HG03432 (cell line): ENCODE data around the gene UBE2J1.
"Not testable (repeated sequence)": the region's sequence is repeated elsewhere in the genome, so short reads cannot be mapped to it uniquely, and the experiment has no call there.

Experiments
- ATAC-seq: cut with Tn5 transposase; IDR thresholded peaks from one replicate; pipeline ENCODE4 v1.9.1; 2021; ENCODE audit warnings: mild to moderate bottlenecking, moderate library complexity; ENCODE audit not compliant: unreplicated experiment

The UBE2J1 gene

DNA sequence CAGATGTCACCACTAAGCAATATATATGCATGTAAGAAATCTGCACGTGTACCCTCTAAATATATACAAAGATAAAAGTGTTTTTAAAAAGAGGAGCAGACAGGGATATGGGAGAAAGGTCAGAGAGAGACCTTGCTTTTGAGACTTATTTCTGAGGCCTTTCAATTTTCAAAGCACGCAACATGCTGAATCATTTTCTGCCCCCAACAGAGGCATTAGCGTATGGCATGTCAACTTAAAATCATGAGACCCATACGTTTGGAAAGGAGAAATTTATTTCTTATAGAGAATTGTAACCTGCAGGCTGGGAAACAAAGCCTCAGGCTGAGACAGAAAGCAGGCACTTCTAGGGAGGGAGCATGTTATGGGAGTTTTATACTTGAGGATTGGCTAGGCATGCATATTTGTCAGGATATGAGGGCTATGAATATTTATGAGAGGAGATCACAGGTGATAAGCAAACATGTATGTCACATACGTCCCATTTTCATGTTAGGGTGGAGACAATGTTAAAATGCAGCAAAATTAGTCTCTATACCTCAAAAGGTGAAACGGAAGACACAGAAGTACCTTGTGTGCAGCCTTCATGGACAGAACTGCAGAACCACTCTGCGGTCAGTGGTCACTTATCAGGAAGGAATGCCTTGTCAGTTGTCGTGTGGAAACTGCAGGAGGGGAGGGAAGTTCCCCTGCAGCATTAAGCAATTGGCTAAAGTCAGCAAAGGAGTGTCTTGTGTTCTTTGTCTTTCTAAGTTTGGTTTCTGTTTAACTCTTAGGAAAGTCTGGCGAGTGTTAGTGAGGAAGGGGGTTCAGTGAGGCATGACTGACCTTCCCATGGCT, 31.2 kb downstream of the UBE2J1 start:
- ATAC-seq, result no peak

DNA sequence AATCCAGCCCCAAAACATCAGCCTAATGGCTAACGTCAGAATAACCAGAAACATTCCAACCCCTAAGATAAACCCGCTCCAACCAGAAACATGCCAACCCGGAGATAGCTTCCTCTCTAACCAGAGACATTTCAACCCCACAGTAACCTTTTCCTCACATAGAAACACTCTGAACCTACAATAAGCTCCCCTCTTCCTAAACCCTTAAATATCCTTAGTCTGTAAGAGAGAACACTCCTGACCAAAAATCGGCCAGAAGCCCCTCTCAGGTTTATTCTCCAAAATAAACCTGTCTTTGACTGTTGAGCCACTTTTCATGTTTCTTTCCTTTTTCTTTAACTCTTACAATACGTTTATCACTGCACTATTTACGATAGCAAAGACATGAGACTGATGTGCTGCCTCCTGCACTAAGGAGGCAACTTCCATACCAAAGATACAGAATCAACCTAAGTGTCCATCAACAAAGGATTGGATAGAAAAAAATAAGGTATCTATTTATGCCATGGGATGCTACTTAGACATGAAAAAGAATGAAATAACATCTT, 32.4 kb downstream of the UBE2J1 start:
- ATAC-seq, result no peak

GRCh38 chr6:89317067-89317466, 35.5 kb downstream of the UBE2J1 start:
- no peak for ATAC-seq

DNA sequence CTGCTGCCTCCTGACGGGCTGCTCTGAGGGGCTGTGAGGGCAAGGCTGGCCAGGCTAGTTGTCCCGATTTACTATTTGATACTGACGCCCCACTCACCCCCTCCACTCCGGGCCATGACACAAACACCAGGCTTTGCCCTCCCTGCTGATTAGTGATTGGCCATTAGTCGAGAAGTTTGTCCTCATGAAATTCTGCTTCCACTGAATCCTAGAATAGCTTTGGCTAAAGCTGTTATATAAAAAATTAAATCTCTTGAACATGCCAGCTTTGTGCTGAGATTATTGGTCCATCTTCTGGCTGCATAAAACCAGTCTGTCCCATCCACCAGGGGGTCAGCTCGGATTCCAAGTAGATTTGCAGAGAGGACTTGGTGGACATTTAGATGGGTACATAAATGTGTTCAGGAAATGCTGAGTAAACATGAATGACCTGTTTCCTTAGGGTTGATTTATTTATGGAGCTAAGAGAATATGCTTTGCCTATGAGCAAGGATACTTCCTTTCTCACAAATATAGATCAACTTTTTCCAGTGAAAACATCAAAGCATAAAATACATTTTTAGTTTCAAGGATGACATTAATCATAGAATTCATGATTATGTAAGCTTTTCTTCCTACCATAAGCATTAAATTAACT, 37.2 kb downstream of the UBE2J1 start, which contains the start of gene GABRR2:
Gene GABRR2 (minus strand): TSS at position 51 of the 637 bp plus-strand sequence. CDS start 134 bp downstream, outside the sequence.
- ATAC-seq, result no peak

DNA sequence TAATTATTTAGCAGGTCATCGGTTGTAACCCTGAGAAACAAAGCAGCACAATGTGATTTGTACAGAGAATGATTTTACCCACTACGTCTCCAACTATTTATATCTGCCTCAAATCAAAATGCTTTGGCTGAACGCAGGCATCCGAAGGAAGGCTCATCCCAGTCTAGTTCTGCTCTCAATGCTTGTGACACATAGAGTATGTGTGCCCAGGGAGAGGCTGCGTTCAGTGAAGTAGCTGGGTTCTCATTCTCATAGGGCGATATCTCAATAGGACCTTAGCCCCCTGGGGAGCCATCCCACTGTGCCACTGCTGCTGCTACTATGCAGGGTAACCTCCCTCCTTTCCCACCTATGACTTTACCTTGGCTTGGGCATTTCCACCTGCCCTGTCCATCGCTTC, 37.8 kb downstream of the UBE2J1 start:
- no peak for ATAC-seq

GRCh38 chr6:89313006-89313405, 39.5 kb downstream of the UBE2J1 start:
- ATAC-seq, result no peak

GRCh38 chr6:89311853-89312531, 40.5 kb downstream of the UBE2J1 start:
- ATAC-seq, result no peak

DNA sequence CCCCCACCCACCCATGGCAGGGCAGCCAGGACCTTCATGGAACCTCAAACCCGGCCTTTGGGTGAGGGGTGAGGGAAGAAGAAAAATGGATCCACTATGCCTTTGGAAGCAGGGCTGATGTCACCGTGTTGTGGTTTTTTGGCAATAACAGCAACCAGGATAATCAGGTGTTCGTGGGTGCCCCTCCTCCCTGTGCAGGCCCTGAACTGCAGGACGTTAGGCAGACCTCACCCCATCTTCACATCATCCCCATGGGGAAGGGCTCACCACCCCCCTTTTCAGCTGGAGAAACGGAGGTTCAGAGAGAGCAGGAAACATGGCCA, 41.0 kb downstream of the UBE2J1 start:
- no peak for ATAC-seq

DNA sequence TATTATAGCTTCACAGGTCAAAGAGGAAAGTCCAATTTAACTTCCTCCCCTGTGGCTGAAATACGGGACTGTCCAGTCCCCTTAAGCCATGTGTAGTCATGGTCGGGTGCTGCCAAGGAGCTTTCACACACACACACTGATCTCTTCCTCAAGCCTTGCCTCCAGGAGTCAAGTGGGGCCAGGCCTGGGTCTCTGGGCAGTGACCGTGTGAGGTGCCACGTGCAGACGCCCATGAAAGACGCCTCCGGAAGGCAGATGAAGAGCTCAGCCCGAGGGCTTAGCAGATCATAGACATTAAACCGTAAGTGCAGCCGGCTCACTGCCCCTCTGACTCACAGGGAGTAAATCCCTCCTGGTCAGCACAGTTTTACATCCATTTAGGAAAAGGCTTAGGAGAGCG, 41.6 kb downstream of the UBE2J1 start:
- ATAC-seq, result no peak

- ATAC-seq, result no peak
Observed at GRCh38 chr6:89308525-89309395, 43.8 kb downstream of the UBE2J1 start.

GRCh38 chr6:89304517-89304916, 48.0 kb downstream of the UBE2J1 start:
- peak; percentile 52 for ATAC-seq

- no peak for ATAC-seq
Observed at GRCh38 chr6:89302936-89303335, 49.6 kb downstream of the UBE2J1 start.

GRCh38 chr6:89302195-89302770, 50.2 kb downstream of the UBE2J1 start:
- no peak for ATAC-seq

DNA sequence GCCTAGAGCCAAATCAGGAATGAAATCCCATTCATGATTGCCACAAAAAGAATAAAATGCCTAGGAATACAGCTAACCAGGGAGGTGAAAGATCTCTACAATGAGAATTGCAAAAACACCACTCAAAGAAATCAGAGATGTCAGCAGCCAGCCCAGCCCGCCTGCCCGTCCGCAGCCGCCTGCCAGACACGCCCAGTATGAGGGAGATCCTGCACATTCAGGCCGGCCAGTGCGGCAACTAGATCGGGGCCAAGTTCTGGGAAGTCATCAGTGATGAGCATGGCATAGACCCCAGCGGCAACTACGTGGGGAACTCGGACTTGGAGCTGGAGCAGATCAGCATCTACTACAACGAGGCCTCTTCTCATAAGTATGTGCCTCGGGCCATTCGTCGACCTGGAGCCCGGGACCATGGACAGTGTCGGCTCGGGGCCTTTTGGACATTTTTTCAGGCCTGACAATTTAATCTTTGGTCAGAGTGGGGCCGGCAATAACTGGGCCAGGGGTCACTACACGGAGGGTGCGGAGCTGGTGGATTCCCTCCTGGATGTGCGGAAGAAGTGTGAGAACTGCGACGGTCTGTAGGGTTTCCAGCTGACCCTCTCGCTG, 50.8 kb downstream of the UBE2J1 start:
- no peak for ATAC-seq

DNA sequence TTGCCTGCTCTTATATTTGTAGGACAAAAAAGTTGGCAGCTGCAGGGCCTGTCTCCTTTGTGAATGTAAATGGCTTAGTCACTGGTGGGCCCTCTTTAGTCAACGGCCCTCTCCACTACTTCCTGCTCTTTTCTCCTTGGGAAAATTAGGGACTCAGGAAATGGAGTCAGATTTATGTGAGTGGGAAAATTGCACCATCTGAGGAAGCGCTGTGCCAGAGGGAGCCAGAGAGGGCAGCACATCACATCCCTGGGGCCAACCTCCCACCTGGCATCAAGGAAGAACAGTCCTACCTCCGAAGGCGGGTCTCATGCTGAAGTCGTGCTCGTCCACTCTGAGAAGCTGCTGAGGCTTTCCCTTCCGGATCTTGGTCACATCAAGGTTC, 53.1 kb downstream of the UBE2J1 start:
- no peak for ATAC-seq

GRCh38 chr6:89298680-89299465, 53.6 kb downstream of the UBE2J1 start:
- ATAC-seq, result peak; percentile 70

- ATAC-seq, result peak; percentile 91
Observed at GRCh38 chr6:89297695-89298351, 54.7 kb downstream of the UBE2J1 start.

DNA sequence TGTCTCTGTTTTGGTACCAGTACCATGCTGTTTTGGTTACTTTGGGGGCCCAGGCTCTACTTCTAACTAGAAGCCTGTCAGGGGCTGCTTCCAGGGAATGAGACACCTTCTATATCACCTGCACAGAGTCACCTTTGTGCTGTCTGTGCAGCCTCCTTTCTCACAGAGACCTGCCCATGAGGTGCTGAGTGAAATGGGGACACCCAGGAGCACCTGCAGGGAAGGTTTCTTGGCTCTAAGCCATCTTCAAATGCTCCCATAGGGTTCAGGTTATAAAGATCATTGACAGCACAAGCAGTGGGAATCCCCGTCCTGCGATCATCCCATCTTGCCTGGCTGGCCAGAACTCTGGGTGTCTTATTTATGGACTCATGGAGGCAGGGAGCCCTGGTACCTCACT, 56.5 kb downstream of the UBE2J1 start:
- no peak for ATAC-seq

- ATAC-seq, result not testable (repeated sequence)
Observed at GRCh38 chr6:89295116-89295515, 57.4 kb downstream of the UBE2J1 start.
